Keratinocyte (primary cell): ENCODE data around the gene ARHGAP45. TPM values are rescaled to one million over a fixed set of nuclear protein-coding genes. Genes with fewer than 3 reads are reported as not detected.

Experiments used
- DNase-seq: peaks from one replicate; pipeline ENCODE4 v3.0.0-alpha.2; 2011; ENCODE audit warnings: low read depth, missing footprints, low spot score
- FAIRE-seq: peaks from 2 replicates; lab custom pipeline; 2011; peaks lifted over from hg19 to GRCh38; lab: Jason Lieb, UNC
- H2AFZ ChIP-seq: 2 replicates; pipeline ENCODE4 v1.6.0; 2012; ENCODE audit warnings: low read length, control low read depth, inconsistent platforms; ENCODE audit not compliant: control insufficient read depth
- H3K27ac ChIP-seq: 2 replicates; pipeline ENCODE4 v1.5.1; 2011; ENCODE audit warnings: low read length; ENCODE audit not compliant: control insufficient read depth, insufficient read depth
- H3K27me3 ChIP-seq: 3 replicates; pipeline ENCODE4 v1.6.0; 2011; ENCODE audit warnings: low read length; ENCODE audit not compliant: control insufficient read depth, insufficient read depth; ENCODE audit errors: extremely low read depth
- H3K36me3 ChIP-seq, 2 experiments: 2 replicates in 1 of 2; 3 replicates in 1 of 2; pipeline ENCODE4 v1.5.1; 2011; ENCODE audit warnings: low read length in 2 of 2, mild to moderate bottlenecking in 1 of 2; ENCODE audit not compliant: control insufficient read depth in 2 of 2, insufficient read depth in 2 of 2; ENCODE audit errors: extremely low read depth in 1 of 2
- H3K4me1 ChIP-seq: 3 replicates; pipeline ENCODE4 v1.5.1; 2011; ENCODE audit warnings: low read length; ENCODE audit not compliant: control insufficient read depth, insufficient read depth; ENCODE audit errors: extremely low read depth
- H3K4me2 ChIP-seq: 3 replicates; pipeline ENCODE4 v1.6.0; 2011; ENCODE audit warnings: low read depth, low read length; ENCODE audit not compliant: control insufficient read depth, insufficient read depth; ENCODE audit errors: extremely low read depth
- H3K4me3 ChIP-seq, 3 experiments: fragments of 200-600 bp in 1 of 3; sonication (generic) in 1 of 3; 2 replicates in 2 of 3; 3 replicates in 1 of 3; pipeline ENCODE4 v1.5.1; 2011 to 2016; ENCODE audit warnings: low read length in 3 of 3, mild to moderate bottlenecking in 3 of 3, control low read depth in 2 of 3, inconsistent platforms in 1 of 3, low read depth in 1 of 3, mixed read lengths in 1 of 3, mixed run types in 1 of 3, moderate library complexity in 1 of 3; ENCODE audit not compliant: control insufficient read depth in 2 of 3, insufficient read depth in 2 of 3; ENCODE audit errors: extremely low read depth in 1 of 3
- H3K79me2 ChIP-seq: 2 replicates; pipeline ENCODE4 v1.6.0; 2012; ENCODE audit warnings: low read length; ENCODE audit not compliant: control insufficient read depth, insufficient read depth
- H3K9ac ChIP-seq: 3 replicates; pipeline ENCODE4 v1.6.0; 2011; ENCODE audit warnings: low read length; ENCODE audit not compliant: control insufficient read depth, insufficient read depth; ENCODE audit errors: extremely low read depth
- H3K9me1 ChIP-seq: 3 replicates; pipeline ENCODE4 v1.6.0; 2011; ENCODE audit warnings: low read length; ENCODE audit not compliant: control insufficient read depth, insufficient read depth; ENCODE audit errors: extremely low read depth
- H3K9me3 ChIP-seq: 2 replicates; pipeline ENCODE4 v1.5.1; 2012; ENCODE audit warnings: low read depth, low read length; ENCODE audit not compliant: control insufficient read depth
- H4K20me1 ChIP-seq: 3 replicates; pipeline ENCODE4 v1.6.0; 2011; ENCODE audit warnings: low read length; ENCODE audit not compliant: control insufficient read depth, insufficient read depth; ENCODE audit errors: extremely low read depth
- CTCF ChIP-seq, 3 experiments: IDR thresholded peaks in 1 of 3; conservative IDR thresholded peaks in 1 of 3; optimal IDR thresholded peaks in 1 of 3; 2 replicates in 2 of 3; 3 replicates in 1 of 3; pipeline versions ENCODE3 to v1.5.1; 2011; ENCODE audit warnings: low read length in 3 of 3, mild to moderate bottlenecking in 3 of 3, moderate library complexity in 2 of 3, control low read depth in 1 of 3, inconsistent platforms in 1 of 3; ENCODE audit not compliant: insufficient read depth in 2 of 3; ENCODE audit errors: extremely low read depth in 1 of 3
- EZH2 ChIP-seq: IDR thresholded peaks from one replicate; pipeline ENCODE4 v1.6.1; 2012; ENCODE audit warnings: inconsistent platforms, mild to moderate bottlenecking, low read length, moderate library complexity
- dilution Hi-C: fragments of 300-500 bp; cut with MboI; formaldehyde crosslinking; loops from one replicate; pipeline ENCODE4 v1.7.0; 2020; ENCODE audit warnings: low sequenced_read_pairs; ENCODE audit not compliant: extremely low pct_ligation_motif_present
- polyA plus RNA-seq, 5 experiments: library from polyadenylated mRNA; depleted of rRNA in 3 of 5; stranded (reverse) in 3 of 5; stranded (forward) in 1 of 5; unstranded in 1 of 5; fragments of >200 nt; gene quantifications; 1 replicate in 1 of 5; 2 replicates in 3 of 5; 3 replicates in 1 of 5; pipeline versions ENCODE4 v1.2.1 to v1.2.3, GENCODE V29; 2011 to 2012; ENCODE audit warnings: missing spikeins in 2 of 5, low read depth in 1 of 5, low replicate concordance in 1 of 5

ARHGAP45 gene
- polyA plus RNA-seq, 1 donor (not counting 4 experiments of a cell fraction or from before 2014, with no cell fraction given): 0.56 TPM

GRCh38 chr19:1109032-1109551 is 42.1 kb downstream of the ARHGAP45 start:
- Histone ChIP-seq H4K20me1 (peaks cover 3% of the 10 kb centered on the region), H2AFZ (no peak overlapping the region), H3K27ac (no peak overlapping the region), H3K4me2 (no peak overlapping the region), H3K9me3 (no peaks in the 10 kb centered on the region), H3K36me3 (peaks cover 17 to 19% of the 10 kb centered on the region in 2 experiments), H3K27me3 (no peaks in the 10 kb centered on the region), H3K4me3 (no peak overlapping the region), H3K79me2 (peaks cover 2% of the 10 kb centered on the region), H3K9me1 (no peaks in the 10 kb centered on the region), H3K9ac (no peak overlapping the region), H3K4me1 (peaks cover 10% of the 10 kb centered on the region)
- DNase-seq (no peak), FAIRE-seq (no peak)
- TF ChIP-seq EZH2: no peak
- TF ChIP-seq CTCF (optimal IDR thresholded peaks at IDR 0.05 in 1 of 3, IDR thresholded peaks at IDR 0.05 in 1 of 3, conservative IDR thresholded peaks at IDR 0.05 in 1 of 3; ENCODE audit: extremely low read depth in 1 of 3, insufficient read depth in 2 of 3, low read length in 3 of 3): no peak
- dilution Hi-C loops: no loop called here

GRCh38 chr19:1109697-1110671 is 43.0 kb downstream of the ARHGAP45 start:
- Histone ChIP-seq H3K79me2 (peaks cover 2% of the 10 kb centered on the region), H4K20me1 (peaks cover 3% of the 10 kb centered on the region), H3K4me3 (no peak overlapping the region), H3K36me3 (peaks cover 17 to 21% of the 10 kb centered on the region in 2 experiments), H3K4me1 (peaks cover 8% of the 10 kb centered on the region), H2AFZ (no peak overlapping the region), H3K9ac (no peak overlapping the region), H3K4me2 (no peak overlapping the region), H3K9me3 (no peaks in the 10 kb centered on the region), H3K9me1 (no peaks in the 10 kb centered on the region), H3K27me3 (no peaks in the 10 kb centered on the region), H3K27ac (no peak overlapping the region)
- dilution Hi-C loops: no loop called here
- FAIRE-seq: no peak
- DNase-seq: no peak
- TF ChIP-seq EZH2 (no peak), CTCF (optimal IDR thresholded peaks at IDR 0.05 in 1 of 3, IDR thresholded peaks at IDR 0.05 in 1 of 3, conservative IDR thresholded peaks at IDR 0.05 in 1 of 3; ENCODE audit: extremely low read depth in 1 of 3, insufficient read depth in 2 of 3, low read length in 3 of 3) (no peak)
